SJCRH30 (cell line): ENCODE data around the gene MEIS3. TPM values are rescaled to one million over a fixed set of nuclear protein-coding genes. Genes with fewer than 3 reads are reported as not detected.
"Not testable (repeated sequence)": the region's sequence is repeated elsewhere in the genome, so short reads cannot be mapped to it uniquely, and the experiment has no call there.

Source experiments
- DNase-seq, 2 experiments: peaks; one replicate each; pipeline ENCODE4 v3.0.0-alpha.2; 2015 to 2020
- H3K27ac ChIP-seq: fragments of 250-450 bp; sonication (Bioruptor Pico); 2 replicates; pipeline ENCODE4 v1.5.1; 2020; ENCODE audit warnings: mild to moderate bottlenecking, moderate library complexity
- H3K27me3 ChIP-seq: fragments of 250-450 bp; sonication (Bioruptor Pico); 2 replicates; pipeline ENCODE4 v1.5.1; 2020; ENCODE audit warnings: mild to moderate bottlenecking, moderate library complexity
- H3K36me3 ChIP-seq: fragments of 250-450 bp; sonication (Bioruptor Pico); 2 replicates; pipeline ENCODE4 v1.5.1; 2020; ENCODE audit warnings: mild to moderate bottlenecking, moderate library complexity
- H3K4me1 ChIP-seq: fragments of 250-450 bp; sonication (Bioruptor Pico); 2 replicates; pipeline ENCODE4 v1.5.1; 2020; ENCODE audit warnings: mild to moderate bottlenecking, moderate library complexity
- H3K4me3 ChIP-seq: fragments of 250-450 bp; sonication (Bioruptor Pico); 2 replicates; pipeline ENCODE4 v1.5.1; 2020; ENCODE audit warnings: mild to moderate bottlenecking, moderate library complexity
- H3K9me3 ChIP-seq: fragments of 250-450 bp; sonication (Bioruptor Pico); replicated peaks from 2 replicates; pipeline ENCODE4 v1.5.1; 2020; ENCODE audit warnings: mild to moderate bottlenecking, moderate library complexity
- total RNA-seq: library from RNA; depleted of rRNA; stranded (reverse); fragments of >200 nt; shearing (Covaris generic); gene quantifications from 2 replicates; pipeline ENCODE4 v1.2.3, GENCODE V29; 2014

MEIS3 gene
- total RNA-seq, 1 experiment from 2014 or later: 15.9 TPM

DNA sequence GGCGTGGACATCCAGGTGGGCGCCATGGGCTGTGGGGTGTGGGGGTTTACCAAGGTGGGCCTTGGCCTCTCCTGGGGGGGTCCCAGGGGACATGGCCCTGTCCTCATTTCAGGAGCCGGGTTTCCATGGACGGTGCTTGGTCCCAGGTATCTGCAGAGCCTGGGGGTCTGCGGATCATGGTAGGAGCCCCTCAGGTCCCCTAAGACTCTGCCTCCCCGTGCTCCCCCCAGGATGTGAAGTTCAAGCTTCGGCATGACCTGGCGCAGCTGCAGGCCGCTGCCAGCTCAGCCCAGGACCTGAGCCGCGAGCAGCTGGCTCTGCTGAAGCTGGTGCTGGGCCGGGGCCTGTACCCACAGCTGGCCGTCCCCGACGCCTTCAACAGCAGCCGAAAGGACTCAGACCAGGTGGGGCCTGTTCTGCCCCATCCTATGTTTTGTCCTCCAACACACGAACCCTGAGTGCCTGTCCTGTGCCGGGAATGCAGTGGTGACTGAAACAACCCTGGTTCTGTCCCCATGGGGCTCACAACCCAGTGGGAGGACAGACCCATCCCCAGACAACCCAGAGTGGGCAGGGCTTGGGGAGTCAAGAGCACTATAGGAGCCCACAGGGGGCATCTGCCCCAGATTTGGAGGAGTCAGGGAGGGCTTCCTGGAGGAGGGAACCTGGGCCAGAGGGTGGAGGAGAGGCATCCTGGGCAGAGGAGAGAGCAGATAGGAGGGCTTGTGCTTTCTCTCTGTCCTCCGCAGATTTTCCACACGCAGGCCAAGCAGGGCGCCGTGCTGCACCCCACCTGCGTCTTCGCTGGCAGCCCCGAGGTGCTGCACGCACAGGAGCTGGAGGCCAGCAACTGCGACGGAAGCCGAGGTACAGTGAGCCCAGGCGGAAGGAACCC is 43.4 kb downstream of the MEIS3 start:
- no peak overlapping the region for H3K27ac ChIP-seq

DNA sequence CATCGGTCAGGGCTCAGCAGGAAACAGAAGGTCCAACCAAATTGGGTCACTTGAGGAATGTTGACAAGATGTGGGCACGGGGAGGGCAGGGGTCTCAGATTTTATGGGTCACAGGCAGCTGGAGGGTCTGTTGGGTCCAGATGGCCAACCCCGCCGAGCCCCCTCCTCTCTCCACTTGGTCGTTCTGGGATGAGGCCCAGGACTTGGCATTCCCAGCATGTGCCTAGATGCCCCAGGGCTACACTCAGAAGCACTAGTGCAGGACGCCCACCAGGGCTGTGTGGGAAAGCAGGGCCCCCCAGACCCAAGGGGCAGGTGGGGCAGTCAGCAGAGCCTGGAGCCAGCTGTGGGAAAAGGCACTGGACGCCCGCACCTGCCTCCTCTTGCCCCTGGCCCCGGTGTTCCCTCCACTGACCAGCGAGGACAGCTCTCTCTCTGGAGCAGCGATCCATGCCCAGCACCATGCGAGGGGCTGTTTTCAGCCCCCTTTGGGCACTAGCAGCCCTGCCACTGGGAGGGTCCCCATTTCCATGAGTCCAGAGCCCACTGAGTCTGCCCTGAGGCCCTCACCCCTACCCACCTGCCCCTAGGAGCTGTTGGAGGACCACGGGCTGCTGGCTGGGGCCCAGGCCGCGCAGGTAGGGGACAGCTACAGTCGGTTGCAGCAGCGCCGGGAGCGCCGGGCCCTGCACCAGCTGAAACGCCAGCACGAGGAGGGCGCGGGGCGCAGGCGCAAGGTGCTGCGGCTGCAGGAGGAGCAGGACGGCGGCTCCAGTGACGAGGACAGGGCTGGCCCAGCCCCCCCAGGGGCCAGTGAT is 44.2 kb downstream of the MEIS3 start:
- Histone ChIP-seq H3K36me3 (peaks cover 40% of the 10 kb centered on the region), H3K27ac (no peak overlapping the region), H3K27me3 (no peaks in the 10 kb centered on the region), H3K4me1 (no peaks in the 10 kb centered on the region; the same call in 1 of the 2 replicates), H3K4me3 (no peak overlapping the region), H3K9me3 (no peaks in the 10 kb centered on the region)
- DNase-seq: no peak

More for the DNA sequence above, 43.4 kb downstream of the MEIS3 start:
- Histone ChIP-seq H3K36me3 (peaks cover 43% of the 10 kb centered on the region), H3K27me3 (no peaks in the 10 kb centered on the region), H3K4me3 (no peak overlapping the region), H3K4me1 (no peaks in the 10 kb centered on the region), H3K9me3 (no peaks in the 10 kb centered on the region)
- no peak for DNase-seq

DNA sequence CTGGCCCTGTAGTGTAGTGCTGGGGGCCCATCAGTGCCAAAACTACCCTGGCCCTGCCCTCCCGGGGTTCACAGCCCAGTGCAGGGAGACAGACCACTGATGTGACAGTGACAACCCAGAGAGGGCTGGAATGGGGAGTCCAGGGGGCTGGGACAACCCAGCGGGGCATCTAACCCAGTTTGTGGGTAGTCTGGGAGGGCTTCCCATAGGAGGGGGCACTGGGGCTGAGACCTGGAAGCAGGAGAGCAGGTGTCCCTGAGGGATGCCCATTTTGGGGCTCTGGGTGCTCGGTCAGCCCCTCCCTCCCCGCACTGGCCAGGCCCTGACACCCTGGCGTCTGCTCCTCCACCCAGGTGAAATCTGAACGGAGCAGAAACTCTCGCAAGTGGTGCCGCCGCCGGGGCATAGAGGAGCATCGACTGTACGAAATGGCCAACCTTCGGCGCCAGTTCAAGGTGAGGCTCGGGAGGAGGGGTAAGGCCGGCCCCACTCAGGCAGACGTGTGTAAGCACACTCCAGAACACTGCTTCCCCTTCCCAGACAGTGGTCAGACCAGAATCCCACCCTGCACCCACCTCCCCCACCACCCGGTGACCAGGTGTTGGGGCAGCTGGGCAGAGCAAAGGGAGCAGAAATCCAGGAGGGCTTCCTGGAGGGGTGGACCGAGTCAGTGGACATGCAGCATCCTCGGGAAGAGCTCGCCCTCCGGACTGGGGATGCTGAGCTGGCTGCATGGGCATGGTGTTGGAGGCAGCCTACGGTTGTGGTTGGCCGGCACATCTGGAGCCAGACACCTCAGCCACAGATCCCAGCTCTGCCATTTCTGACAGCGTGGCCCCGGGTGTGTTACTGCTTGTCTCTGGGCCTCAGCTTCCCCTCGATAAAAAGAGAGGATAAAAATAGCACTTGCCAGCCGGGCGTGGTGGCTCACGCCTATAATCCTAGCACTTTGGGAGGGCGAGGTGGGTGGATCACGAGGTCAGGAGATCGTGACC is 45.8 kb downstream of the MEIS3 start:
- Histone ChIP-seq H3K27me3 (no peaks in the 10 kb centered on the region), H3K9me3 (no peaks in the 10 kb centered on the region), H3K36me3 (peaks cover 48% of the 10 kb centered on the region), H3K4me1 (no peaks in the 10 kb centered on the region; the same call in 1 of the 2 replicates), H3K4me3 (no peak overlapping the region), H3K27ac (no peak overlapping the region)
- no peak for DNase-seq

GRCh38 chr19:47372603-47373002 is 46.7 kb downstream of the MEIS3 start:
- Histone ChIP-seq H3K4me3 (no peak overlapping the region), H3K27ac (no peak overlapping the region), H3K4me1 (no peaks in the 10 kb centered on the region; the same call in 1 of the 2 replicates), H3K9me3 (no peaks in the 10 kb centered on the region), H3K36me3 (peaks cover 48% of the 10 kb centered on the region), H3K27me3 (no peaks in the 10 kb centered on the region)
- DNase-seq: no peak

- no peak overlapping the region for H3K4me3 ChIP-seq
- no peak overlapping the region for H3K27ac ChIP-seq
- H3K9me3 ChIP-seq: no peaks in the 10 kb centered on the region
- peaks cover 45% of the 10 kb centered on the region for H3K36me3 ChIP-seq
- H3K27me3 ChIP-seq: no peaks in the 10 kb centered on the region
- H3K4me1 ChIP-seq: no peaks in the 10 kb centered on the region; the same call in 1 of the 2 replicates
- no peak for DNase-seq
Observed at GRCh38 chr19:47371261-47371660, 48.1 kb downstream of the MEIS3 start.

- DNase-seq: peak; percentile 63 to 67
- no peak overlapping the region for H3K4me3 ChIP-seq
- H3K4me1 ChIP-seq: no peaks in the 10 kb centered on the region; the same call in 1 of the 2 replicates
- H3K36me3 ChIP-seq: peaks cover 46% of the 10 kb centered on the region
- no peaks in the 10 kb centered on the region for H3K9me3 ChIP-seq
- H3K27me3 ChIP-seq: no peaks in the 10 kb centered on the region
- H3K27ac ChIP-seq: no peak overlapping the region
Observed at GRCh38 chr19:47370045-47370611, 49.2 kb downstream of the MEIS3 start.

- peaks cover 55% of the 10 kb centered on the region for H3K36me3 ChIP-seq
- H3K9me3 ChIP-seq, H3K4me1 ChIP-seq, H3K4me3 ChIP-seq, H3K27me3 ChIP-seq, H3K27ac ChIP-seq, DNase-seq: not testable (repeated sequence)
Observed at GRCh38 chr19:47365455-47365854, 53.9 kb downstream of the MEIS3 start.

DNA sequence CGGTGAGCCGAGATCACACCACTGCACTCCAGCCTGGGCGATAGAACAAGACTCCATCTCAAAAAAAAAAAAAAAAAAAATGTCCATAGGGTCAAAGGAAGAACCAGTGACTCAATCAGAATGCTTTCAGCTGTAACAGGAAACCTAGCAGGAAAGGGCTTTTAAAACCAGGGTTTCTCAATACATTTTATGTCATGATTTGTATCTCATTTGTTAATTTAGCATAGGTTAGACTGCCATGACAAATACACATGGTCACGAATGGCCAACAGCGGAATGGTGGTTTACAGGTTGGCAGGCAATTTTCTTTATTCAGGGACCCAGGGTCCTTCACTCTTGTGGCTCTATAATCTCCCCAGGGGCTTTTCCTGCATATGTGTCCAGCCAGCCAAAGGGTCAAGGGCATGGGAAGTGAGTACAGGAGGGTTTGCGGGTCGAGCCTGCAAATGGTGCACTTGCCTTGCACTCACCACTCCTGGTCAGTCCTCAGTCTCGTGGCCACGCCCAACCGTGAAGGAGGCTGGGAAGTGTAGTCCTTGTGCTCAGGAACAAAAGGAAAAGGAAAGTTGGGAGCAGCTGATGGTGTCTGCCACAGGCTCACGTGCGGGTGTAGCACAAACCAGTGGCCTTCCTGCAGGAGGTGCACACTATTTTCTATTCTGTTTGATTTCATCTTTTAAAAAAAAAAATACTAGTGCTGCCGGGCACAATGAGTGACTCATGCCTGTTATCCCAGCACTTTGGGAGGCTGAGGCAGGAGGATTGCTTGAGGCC is 55.4 kb downstream of the MEIS3 start:
- DNase-seq: no peak

GRCh38 chr19:47362321-47362720 is 57.0 kb downstream of the MEIS3 start:
- H3K27me3 ChIP-seq: no peaks in the 10 kb centered on the region
- H3K4me3 ChIP-seq: no peak overlapping the region
- H3K9me3 ChIP-seq: no peaks in the 10 kb centered on the region
- no peak for DNase-seq
- H3K27ac ChIP-seq: no peak overlapping the region
- H3K36me3 ChIP-seq: peaks cover 72% of the 10 kb centered on the region
- H3K4me1 ChIP-seq: no peaks in the 10 kb centered on the region

More for the DNA sequence above, 55.4 kb downstream of the MEIS3 start:
- no peaks in the 10 kb centered on the region for H3K4me1 ChIP-seq
- no peak overlapping the region for H3K4me3 ChIP-seq
- no peak overlapping the region for H3K27ac ChIP-seq
- H3K36me3 ChIP-seq: peaks cover 58% of the 10 kb centered on the region
- H3K27me3 ChIP-seq: no peaks in the 10 kb centered on the region
- H3K9me3 ChIP-seq: no peaks in the 10 kb centered on the region

- H3K27me3 ChIP-seq: no peaks in the 10 kb centered on the region
- no peaks in the 10 kb centered on the region for H3K9me3 ChIP-seq
- H3K36me3 ChIP-seq: peaks cover 84% of the 10 kb centered on the region
Observed at GRCh38 chr19:47358936-47359335, 60.4 kb downstream of the MEIS3 start.

DNA sequence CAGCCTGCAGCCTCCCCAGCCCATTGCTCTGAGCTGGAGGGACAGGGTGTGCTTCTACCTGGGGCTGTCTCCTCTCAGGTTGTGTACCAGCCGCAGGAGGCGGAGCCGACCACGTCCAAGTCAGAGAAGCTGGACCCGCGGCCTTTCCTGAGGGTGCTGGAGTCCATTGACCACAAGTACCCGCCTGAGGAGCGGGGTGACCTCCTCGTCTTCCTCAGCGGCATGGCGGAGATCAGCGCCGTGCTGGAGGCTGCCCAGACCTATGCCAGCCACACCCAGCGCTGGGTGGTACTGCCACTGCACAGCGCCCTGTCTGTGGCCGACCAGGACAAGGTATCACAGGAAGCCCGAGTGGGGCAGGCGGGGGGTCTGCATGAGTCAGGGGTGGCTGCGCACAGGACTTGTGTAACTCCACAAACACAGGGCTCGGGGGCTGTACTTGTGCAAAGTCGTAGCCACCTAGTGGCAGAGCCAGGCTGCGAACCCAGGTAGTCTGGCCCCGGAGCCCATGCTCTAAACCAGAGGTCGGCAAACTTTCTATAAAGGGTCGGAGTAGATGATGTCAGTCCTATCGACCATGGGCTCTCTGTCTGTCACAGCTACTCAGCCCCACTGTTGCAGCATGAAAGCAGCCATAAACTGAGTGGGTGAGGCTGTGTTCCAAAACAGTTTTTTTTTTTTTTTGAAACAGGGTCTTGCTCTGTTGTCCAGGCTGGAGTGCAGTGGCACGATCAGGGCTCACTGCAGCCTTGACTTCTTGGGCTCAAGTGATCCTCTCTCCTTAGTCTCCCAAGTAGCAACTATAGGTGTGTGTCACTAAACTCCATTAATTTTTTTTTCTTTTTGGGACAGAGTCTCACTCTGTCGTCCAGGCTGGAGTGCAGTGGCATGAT is 61.3 kb downstream of the MEIS3 start:
- Histone ChIP-seq H3K27me3 (no peaks in the 10 kb centered on the region), H3K4me1 (no peaks in the 10 kb centered on the region), H3K27ac (no peak overlapping the region), H3K4me3 (no peak overlapping the region), H3K9me3 (no peaks in the 10 kb centered on the region), H3K36me3 (peaks cover 89% of the 10 kb centered on the region)
- DNase-seq: no peak

More at GRCh38 chr19:47358936-47359335, 60.4 kb downstream of the MEIS3 start:
- Histone ChIP-seq H3K27ac (no peak overlapping the region), H3K4me1 (no peaks in the 10 kb centered on the region), H3K4me3 (no peak overlapping the region)
- no peak for DNase-seq

DNA sequence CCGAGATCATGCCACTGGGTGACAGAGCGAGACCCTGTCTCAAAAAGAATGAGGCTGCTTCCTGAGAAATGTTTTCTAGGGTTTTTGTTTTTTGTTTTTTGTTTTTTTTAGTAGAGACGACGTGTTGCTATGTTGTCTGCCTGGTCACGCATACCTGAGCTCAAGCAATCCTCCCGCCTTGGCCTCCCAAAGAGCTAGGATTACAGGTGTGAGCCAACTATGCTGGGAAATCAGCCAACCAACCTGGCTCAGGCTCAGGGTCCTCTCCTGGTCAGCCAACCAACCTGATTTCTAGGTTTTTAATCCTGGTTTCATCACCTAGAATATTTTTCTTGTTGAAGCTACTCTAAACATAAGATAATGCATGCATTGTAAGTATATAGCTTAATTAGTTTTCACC is 62.4 kb downstream of the MEIS3 start:
- DNase-seq: no peak
- no peaks in the 10 kb centered on the region for H3K9me3 ChIP-seq
- peaks cover 89% of the 10 kb centered on the region for H3K36me3 ChIP-seq
- H3K4me1 ChIP-seq: no peaks in the 10 kb centered on the region
- H3K27me3 ChIP-seq: no peaks in the 10 kb centered on the region
- H3K27ac ChIP-seq: no peak overlapping the region
- no peak overlapping the region for H3K4me3 ChIP-seq
